GM19239 (cell line): ENCODE data around the gene IRX1.

Experiments used
- DNase-seq: peaks from one replicate; pipeline ENCODE4 v3.0.0; 2011; ENCODE audit warnings: low spot score; ENCODE audit not compliant: insufficient read length
- FAIRE-seq: peaks from 2 replicates; lab custom pipeline; 2011; peaks lifted over from hg19 to GRCh38; lab: Jason Lieb, UNC

The IRX1 gene

GRCh38 chr5:3642231-3642630 is 46.6 kb downstream of the IRX1 start:
- no peak for FAIRE-seq

GRCh38 chr5:3650320-3650719 is 54.7 kb downstream of the IRX1 start:
- no peak for FAIRE-seq

More at GRCh38 chr5:3642231-3642630, 46.6 kb downstream of the IRX1 start:
- DNase-seq, result no peak

GRCh38 chr5:3650868-3651267 is 55.2 kb downstream of the IRX1 start:
- no peak for FAIRE-seq
- DNase-seq, result no peak

More at GRCh38 chr5:3650320-3650719, 54.7 kb downstream of the IRX1 start:
- DNase-seq, result no peak
